Osteoblast (primary cell): ENCODE results near the gene PCDH9. TPM values are rescaled to one million over a fixed set of nuclear protein-coding genes. Genes with fewer than 3 reads are reported as not detected.
A peak's percentile ranks its signal among the peaks of the same experiment; 100 is the strongest.

Source experiments
- DNase-seq: peaks from one replicate; pipeline ENCODE4 v3.0.0; 2011; ENCODE audit warnings: low spot score, mixed read lengths; ENCODE audit not compliant: insufficient read length; ENCODE audit errors: missing footprints
- H2AFZ ChIP-seq: 2 replicates; pipeline ENCODE4 v1.6.0; 2011; ENCODE audit warnings: mild to moderate bottlenecking, low read length
- H3K27ac ChIP-seq: 2 replicates; pipeline ENCODE4 v1.5.1; 2011; ENCODE audit warnings: mild to moderate bottlenecking, low read depth, low read length, moderate library complexity
- H3K27me3 ChIP-seq: 2 replicates; pipeline ENCODE4 v1.6.0; 2012; ENCODE audit warnings: mild to moderate bottlenecking, control low read depth, inconsistent platforms, low read length, moderate library complexity; ENCODE audit not compliant: insufficient read depth
- H3K36me3 ChIP-seq: 2 replicates; pipeline ENCODE4 v1.5.1; 2011; ENCODE audit warnings: mild to moderate bottlenecking, low read length, control low read depth, moderate library complexity; ENCODE audit not compliant: insufficient read depth
- H3K4me1 ChIP-seq: 2 replicates; pipeline ENCODE4 v1.5.1; 2011; ENCODE audit warnings: mild to moderate bottlenecking, low read length, control low read depth, moderate library complexity; ENCODE audit not compliant: insufficient read depth
- H3K4me2 ChIP-seq: 2 replicates; pipeline ENCODE4 v1.6.0; 2011; ENCODE audit warnings: mild to moderate bottlenecking, low read length; ENCODE audit not compliant: insufficient read depth
- H3K4me3 ChIP-seq: fragments of 200-600 bp; sonication (generic); 3 replicates; pipeline ENCODE4 v1.5.1; 2012; ENCODE audit warnings: mild to moderate bottlenecking, low read length, inconsistent platforms; ENCODE audit not compliant: insufficient read depth
- H3K79me2 ChIP-seq: 2 replicates; pipeline ENCODE4 v1.6.0; 2012; ENCODE audit warnings: mild to moderate bottlenecking, low read length, control low read depth, inconsistent platforms; ENCODE audit not compliant: insufficient read depth
- H3K9me3 ChIP-seq: 2 replicates; pipeline ENCODE4 v1.5.1; 2011; ENCODE audit warnings: low read depth, low read length, control low read depth
- H4K20me1 ChIP-seq: 2 replicates; pipeline ENCODE4 v1.6.0; 2012; ENCODE audit warnings: mild to moderate bottlenecking, low read length, control low read depth; ENCODE audit not compliant: insufficient read depth
- total RNA-seq: library from RNA; depleted of rRNA; stranded (reverse); fragments of >200 nt; gene quantifications from 2 replicates; pipeline ENCODE4 v1.2.3, GENCODE V29; 2012
- TF ChIP-seq, protein P1 (sequence below): IDR thresholded peaks from 2 replicates; pipeline ENCODE4 v1.5.1; 2011; ENCODE audit warnings: mild to moderate bottlenecking, low read depth, low read length, moderate library complexity; ENCODE audit errors: extremely low read depth

PCDH9 gene
- total RNA-seq, 1 donor: 1.1 TPM

DNA sequence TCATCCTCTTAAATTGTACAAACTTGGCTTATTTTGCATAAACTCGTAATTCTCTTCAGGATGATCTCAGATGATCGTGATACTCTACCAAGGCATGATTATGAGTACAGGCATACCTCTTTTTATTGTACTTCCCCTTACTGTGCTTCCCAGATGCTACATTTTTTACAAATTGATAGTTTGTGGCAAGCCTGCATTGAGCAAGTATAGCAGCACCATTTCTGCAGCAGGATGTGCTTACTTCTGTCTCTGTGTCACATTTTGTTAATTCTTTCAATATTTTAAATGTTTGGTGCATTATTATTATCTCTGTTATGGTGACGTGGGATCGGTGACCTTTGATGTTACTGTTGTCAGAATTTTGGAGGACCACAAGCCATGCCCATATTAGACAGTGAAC is 752.3 kb downstream of the PCDH9 start:
- H3K27ac ChIP-seq: no peak overlapping the region
- no peaks in the 10 kb centered on the region for H4K20me1 ChIP-seq
- H3K9me3 ChIP-seq: no peaks in the 10 kb centered on the region
- no peak overlapping the region for H2AFZ ChIP-seq
- DNase-seq: no peak
- H3K79me2 ChIP-seq: no peaks in the 10 kb centered on the region
- H3K36me3 ChIP-seq: no peaks in the 10 kb centered on the region
- TF ChIP-seq, protein P1, sequence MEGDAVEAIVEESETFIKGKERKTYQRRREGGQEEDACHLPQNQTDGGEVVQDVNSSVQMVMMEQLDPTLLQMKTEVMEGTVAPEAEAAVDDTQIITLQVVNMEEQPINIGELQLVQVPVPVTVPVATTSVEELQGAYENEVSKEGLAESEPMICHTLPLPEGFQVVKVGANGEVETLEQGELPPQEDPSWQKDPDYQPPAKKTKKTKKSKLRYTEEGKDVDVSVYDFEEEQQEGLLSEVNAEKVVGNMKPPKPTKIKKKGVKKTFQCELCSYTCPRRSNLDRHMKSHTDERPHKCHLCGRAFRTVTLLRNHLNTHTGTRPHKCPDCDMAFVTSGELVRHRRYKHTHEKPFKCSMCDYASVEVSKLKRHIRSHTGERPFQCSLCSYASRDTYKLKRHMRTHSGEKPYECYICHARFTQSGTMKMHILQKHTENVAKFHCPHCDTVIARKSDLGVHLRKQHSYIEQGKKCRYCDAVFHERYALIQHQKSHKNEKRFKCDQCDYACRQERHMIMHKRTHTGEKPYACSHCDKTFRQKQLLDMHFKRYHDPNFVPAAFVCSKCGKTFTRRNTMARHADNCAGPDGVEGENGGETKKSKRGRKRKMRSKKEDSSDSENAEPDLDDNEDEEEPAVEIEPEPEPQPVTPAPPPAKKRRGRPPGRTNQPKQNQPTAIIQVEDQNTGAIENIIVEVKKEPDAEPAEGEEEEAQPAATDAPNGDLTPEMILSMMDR: no peak
- no peak overlapping the region for H3K4me2 ChIP-seq
- no peak overlapping the region for H3K4me3 ChIP-seq
- no peaks in the 10 kb centered on the region for H3K27me3 ChIP-seq
- H3K4me1 ChIP-seq: no peaks in the 10 kb centered on the region

DNA sequence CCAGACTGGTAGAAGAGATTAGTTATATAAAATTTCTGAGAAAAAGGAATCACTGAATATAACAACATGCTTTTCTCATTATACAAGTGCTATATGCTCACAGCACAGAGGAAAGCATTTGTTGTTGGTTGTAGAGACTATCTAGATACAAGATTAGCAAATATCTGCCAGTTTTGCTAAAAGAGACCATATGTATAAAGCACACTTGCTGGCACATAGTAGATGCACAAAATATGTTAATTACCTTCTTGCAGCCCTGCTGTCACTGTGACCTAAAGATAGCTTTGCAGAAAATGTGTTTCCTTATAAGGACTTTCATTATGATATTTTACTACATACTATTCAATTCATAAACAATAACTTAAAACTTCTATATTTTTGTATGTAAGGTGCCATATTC is 755.1 kb downstream of the PCDH9 start:
- Histone ChIP-seq H3K79me2 (no peaks in the 10 kb centered on the region), H3K36me3 (no peaks in the 10 kb centered on the region), H3K4me3 (no peak overlapping the region), H3K27ac (no peak overlapping the region), H4K20me1 (no peaks in the 10 kb centered on the region), H3K27me3 (no peaks in the 10 kb centered on the region), H2AFZ (no peak overlapping the region), H3K4me1 (no peaks in the 10 kb centered on the region), H3K4me2 (no peak overlapping the region), H3K9me3 (no peaks in the 10 kb centered on the region)
- TF ChIP-seq, protein P1: no peak
- DNase-seq: peak; percentile 31

DNA sequence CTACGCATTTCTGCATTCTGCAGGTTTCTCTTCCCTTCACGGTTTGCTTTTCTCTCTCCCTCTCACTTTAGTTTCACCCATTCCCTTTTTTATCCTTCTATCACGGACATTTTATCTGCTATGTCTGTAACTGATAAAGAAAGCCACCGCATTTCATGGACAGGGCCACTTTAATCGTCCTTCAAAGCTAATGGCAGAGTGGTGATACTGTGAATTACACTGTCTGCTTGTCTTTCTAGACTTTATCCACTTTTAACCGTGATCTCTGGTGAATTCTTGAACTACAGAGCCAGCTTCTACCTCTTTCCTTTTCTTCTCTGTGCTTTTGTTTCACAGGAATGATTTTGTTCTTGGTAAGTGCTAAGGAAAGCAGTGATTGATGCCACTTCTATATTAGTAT is 760.4 kb downstream of the PCDH9 start:
- TF ChIP-seq, protein P1: no peak
- H4K20me1 ChIP-seq: no peaks in the 10 kb centered on the region
- H3K79me2 ChIP-seq: no peaks in the 10 kb centered on the region
- no peaks in the 10 kb centered on the region for H3K27me3 ChIP-seq
- H3K4me1 ChIP-seq: no peaks in the 10 kb centered on the region
- no peaks in the 10 kb centered on the region for H3K9me3 ChIP-seq
- H3K27ac ChIP-seq: no peak overlapping the region
- no peaks in the 10 kb centered on the region for H3K36me3 ChIP-seq
- no peak overlapping the region for H3K4me3 ChIP-seq
- H3K4me2 ChIP-seq: no peak overlapping the region
- no peak for DNase-seq
- H2AFZ ChIP-seq: no peak overlapping the region

DNA sequence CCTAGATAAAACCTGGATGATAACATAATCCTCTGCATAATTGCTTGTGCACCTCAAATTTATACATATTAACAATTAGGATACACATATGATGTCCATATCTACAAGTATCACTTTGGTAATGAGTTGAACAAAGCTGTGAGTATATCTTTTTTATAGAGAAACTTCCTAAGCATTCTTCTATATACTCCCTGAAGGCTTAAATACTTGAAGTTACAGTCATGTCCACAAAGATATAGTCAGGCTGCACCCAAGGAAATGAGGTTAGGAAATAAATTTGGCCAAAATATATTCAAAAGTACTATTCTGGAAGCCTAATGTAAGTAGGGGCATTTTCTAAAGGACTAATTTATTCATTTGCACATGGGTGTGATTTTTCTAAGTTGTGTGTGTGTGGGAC is 761.5 kb downstream of the PCDH9 start:
- H3K4me1 ChIP-seq: no peaks in the 10 kb centered on the region
- H4K20me1 ChIP-seq: no peaks in the 10 kb centered on the region
- H3K27ac ChIP-seq: no peak overlapping the region
- no peaks in the 10 kb centered on the region for H3K79me2 ChIP-seq
- no peaks in the 10 kb centered on the region for H3K27me3 ChIP-seq
- TF ChIP-seq, protein P1: no peak
- no peaks in the 10 kb centered on the region for H3K36me3 ChIP-seq
- no peaks in the 10 kb centered on the region for H3K9me3 ChIP-seq
- no peak for DNase-seq
- H3K4me3 ChIP-seq: no peak overlapping the region
- no peak overlapping the region for H3K4me2 ChIP-seq
- no peak overlapping the region for H2AFZ ChIP-seq
